HG02571 (cell line): ENCODE results near the gene QSOX1.
A peak's percentile ranks its signal among the peaks of the same experiment; 100 is the strongest.

ENCODE experiments used
- ATAC-seq: cut with Tn5 transposase; IDR thresholded peaks from one replicate; pipeline ENCODE4 v1.9.1; 2021; ENCODE audit warnings: mild to moderate bottlenecking, moderate library complexity; ENCODE audit not compliant: unreplicated experiment

Gene QSOX1

GRCh38 chr1:180150982-180151381 lies 3.7 kb upstream of the QSOX1 start:
- ATAC-seq = no peak

GRCh38 chr1:180151508-180151907 lies 3.2 kb upstream of the QSOX1 start:
- no peak for ATAC-seq

- no peak for ATAC-seq
These were observed 2.1 kb upstream of the QSOX1 start for GRCh38 chr1:180152588-180152987.

- no peak for ATAC-seq
These were observed 1.6 kb upstream of the QSOX1 start for GRCh38 chr1:180153032-180153431.

- ATAC-seq = no peak
These were observed 705 bp upstream of the QSOX1 start for GRCh38 chr1:180154003-180154324.

GRCh38 chr1:180155182-180155682 lies 563 bp downstream of the QSOX1 start:
- ATAC-seq = peak; percentile 3

GRCh38 chr1:180156201-180156600 lies 1.5 kb downstream of the QSOX1 start:
- ATAC-seq = no peak

GRCh38 chr1:180156631-180157091 lies 2.0 kb downstream of the QSOX1 start:
- ATAC-seq = no peak

- no peak for ATAC-seq
These were observed 2.4 kb downstream of the QSOX1 start for GRCh38 chr1:180157108-180157507.

- ATAC-seq = no peak
These were observed 2.9 kb downstream of the QSOX1 start for GRCh38 chr1:180157576-180158057.

GRCh38 chr1:180158149-180159147 lies 3.8 kb downstream of the QSOX1 start:
- no peak for ATAC-seq

GRCh38 chr1:180160357-180160756 lies 5.7 kb downstream of the QSOX1 start:
- no peak for ATAC-seq

GRCh38 chr1:180163041-180163440 lies 8.4 kb downstream of the QSOX1 start:
- no peak for ATAC-seq

- no peak for ATAC-seq
These were observed 10.4 kb downstream of the QSOX1 start for GRCh38 chr1:180165096-180165495.

- ATAC-seq = no peak
These were observed 11.1 kb downstream of the QSOX1 start for GRCh38 chr1:180165509-180166435.

- no peak for ATAC-seq
These were observed 11.7 kb downstream of the QSOX1 start for GRCh38 chr1:180166436-180166800.

GRCh38 chr1:180167021-180167701 lies 12.5 kb downstream of the QSOX1 start:
- ATAC-seq = no peak

GRCh38 chr1:180167721-180168467 lies 13.2 kb downstream of the QSOX1 start:
- no peak for ATAC-seq

- ATAC-seq = no peak
These were observed 14.3 kb downstream of the QSOX1 start for GRCh38 chr1:180168786-180169639.
